Cardiac septum (tissue), 1 donor: ENCODE measurements around the gene DCUN1D3. TPM values are rescaled to one million over a fixed set of nuclear protein-coding genes. Genes with fewer than 3 reads are reported as not detected.

ENCODE experiments used
- DNase-seq: peaks from one replicate; pipeline ENCODE4 v3.0.0-alpha.2; 2020; ENCODE audit warnings: low spot score
- intact Hi-C: fragments of 100-400 bp; cut with DNase I; formaldehyde crosslinking; loops from one replicate; pipeline ENCODE4 v1.14.0; 2022
- total RNA-seq: library from RNA; stranded (reverse); fragmentation: NEBNext Ultra II Directional; extraction: Animal tissue kit (Norgen Biotek cat#: 25700); gene quantifications from one replicate; pipeline ENCODE4 v1.2.1, GENCODE V29; 2021
- donor health status: DM: no; HTN: no; CAD: no.

Gene DCUN1D3
- total RNA-seq, 1 donor from 2014 or later: 10.0 TPM

DNA sequence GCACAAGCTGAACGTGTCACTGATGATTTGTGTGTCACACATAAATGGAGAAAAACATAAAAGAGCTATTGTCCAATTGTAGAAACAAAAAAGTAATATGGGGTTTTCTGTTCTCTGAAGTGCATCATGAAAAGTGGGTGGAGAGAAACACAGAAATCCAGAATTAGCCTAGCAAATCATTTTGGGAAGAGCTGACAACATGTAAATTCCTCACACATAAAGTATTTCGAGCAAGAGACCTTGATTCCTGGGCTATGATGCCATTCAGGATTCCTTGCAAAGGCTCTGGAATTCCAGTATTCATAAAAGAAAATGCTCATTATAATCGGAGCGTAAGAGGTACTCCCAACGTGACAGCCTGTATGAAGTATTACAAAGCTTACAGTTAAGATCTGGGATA lies 1.1 kb downstream of the DCUN1D3 start:
- no peak for DNase-seq
- intact Hi-C loops: loop anchor here (10.0 kb wide), 1 partner anchor 154 kb away; the partner anchor contains the start of gene THUMPD1

DNA sequence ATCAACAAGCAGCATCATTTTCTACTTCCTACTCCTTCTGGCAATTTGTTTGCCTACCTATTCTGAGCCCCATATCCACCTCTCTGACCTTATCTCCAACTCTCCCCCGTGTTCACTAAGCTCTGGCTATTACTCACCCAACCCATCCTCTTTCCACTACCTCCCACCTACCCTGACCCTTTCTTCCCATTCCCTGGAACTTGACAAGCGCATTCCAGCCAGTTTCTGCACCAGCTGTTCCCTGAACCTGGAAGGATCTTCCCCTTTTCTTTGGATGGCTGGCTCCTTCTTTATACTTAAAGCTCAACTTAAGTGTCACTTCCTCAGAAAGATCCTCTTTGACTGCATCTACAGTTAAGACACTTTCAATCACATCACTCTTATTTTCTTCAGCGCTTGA lies 2.2 kb downstream of the DCUN1D3 start:
- DNase-seq: no peak
- intact Hi-C loops: loop anchor here (10.0 kb wide), 1 partner anchor 153 kb away; the partner anchor contains the start of gene THUMPD1

DNA sequence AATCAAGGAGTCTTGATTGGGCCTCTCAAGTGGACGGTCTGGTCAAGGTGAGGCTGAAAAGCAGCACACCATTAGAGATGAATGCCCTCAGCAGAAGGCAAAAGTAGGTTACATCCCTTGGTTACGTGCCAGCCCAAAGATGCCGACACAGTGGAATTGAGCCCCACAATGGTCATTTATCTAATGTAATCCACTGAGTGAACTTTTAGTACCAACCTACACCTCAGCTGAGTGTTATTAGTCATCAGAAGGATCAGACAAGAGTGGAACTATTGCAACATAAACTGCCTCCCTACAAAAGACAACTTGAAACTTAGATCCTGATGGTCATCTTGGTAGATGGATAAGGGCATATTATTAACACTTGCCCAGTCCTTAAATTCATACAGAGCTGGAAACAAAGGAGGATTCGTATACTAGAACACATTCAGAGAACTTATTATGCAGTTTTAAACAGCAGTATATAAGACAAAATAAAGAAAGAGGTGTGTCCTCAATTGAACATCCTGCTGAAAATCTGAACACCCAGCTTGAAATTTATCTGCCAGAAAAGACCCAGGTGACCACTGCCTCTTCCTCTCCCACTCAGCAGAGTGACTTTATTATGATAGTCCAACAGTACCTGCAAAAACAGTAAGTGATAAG lies 2.8 kb downstream of the DCUN1D3 start:
- intact Hi-C loops: loop anchor here (10.0 kb wide), 1 partner anchor 153 kb away; the partner anchor contains the start of gene THUMPD1
- no peak for DNase-seq

GRCh38 chr16:20894388-20894787 lies 5.8 kb downstream of the DCUN1D3 start:
- intact Hi-C loops: loop anchor here (10.0 kb wide), 1 partner anchor 150 kb away; the partner anchor contains the start of gene THUMPD1
- no peak for DNase-seq

- intact Hi-C loops: loop anchor here (10.0 kb wide), 1 partner anchor 145 kb away; the partner anchor contains the start of gene THUMPD1
- no peak for DNase-seq
These were observed 10.4 kb downstream of the DCUN1D3 start for GRCh38 chr16:20889625-20890275.

GRCh38 chr16:20887207-20887606 lies 13.0 kb downstream of the DCUN1D3 start:
- intact Hi-C loops: no loop called here
- DNase-seq: no peak

GRCh38 chr16:20886320-20886719 lies 13.8 kb downstream of the DCUN1D3 start:
- DNase-seq: no peak
- intact Hi-C loops: no loop called here

GRCh38 chr16:20884240-20884556 lies 16.0 kb downstream of the DCUN1D3 start:
- DNase-seq: no peak
- intact Hi-C loops: no loop called here

GRCh38 chr16:20883554-20884239 lies 16.5 kb downstream of the DCUN1D3 start:
- intact Hi-C loops: no loop called here
- DNase-seq: no peak

DNA sequence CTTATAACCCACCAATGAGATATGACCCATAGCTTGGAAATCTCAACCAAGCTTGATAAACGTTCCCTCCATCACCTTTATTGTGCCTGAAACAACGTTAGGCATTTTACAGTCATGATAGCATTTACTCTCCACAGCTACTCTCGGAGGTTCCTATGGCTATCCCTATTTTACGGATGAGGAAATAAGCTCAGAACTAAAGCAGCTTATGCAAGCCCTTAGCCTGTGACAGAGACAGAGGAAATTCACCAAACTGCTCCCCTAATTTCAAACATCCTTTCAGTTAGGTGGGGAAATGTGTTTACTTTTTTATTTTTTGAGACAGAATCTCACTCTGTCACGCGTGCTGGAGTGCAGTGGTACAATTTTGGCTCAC lies 18.7 kb downstream of the DCUN1D3 start:
- intact Hi-C loops: no loop called here
- no peak for DNase-seq

DNA sequence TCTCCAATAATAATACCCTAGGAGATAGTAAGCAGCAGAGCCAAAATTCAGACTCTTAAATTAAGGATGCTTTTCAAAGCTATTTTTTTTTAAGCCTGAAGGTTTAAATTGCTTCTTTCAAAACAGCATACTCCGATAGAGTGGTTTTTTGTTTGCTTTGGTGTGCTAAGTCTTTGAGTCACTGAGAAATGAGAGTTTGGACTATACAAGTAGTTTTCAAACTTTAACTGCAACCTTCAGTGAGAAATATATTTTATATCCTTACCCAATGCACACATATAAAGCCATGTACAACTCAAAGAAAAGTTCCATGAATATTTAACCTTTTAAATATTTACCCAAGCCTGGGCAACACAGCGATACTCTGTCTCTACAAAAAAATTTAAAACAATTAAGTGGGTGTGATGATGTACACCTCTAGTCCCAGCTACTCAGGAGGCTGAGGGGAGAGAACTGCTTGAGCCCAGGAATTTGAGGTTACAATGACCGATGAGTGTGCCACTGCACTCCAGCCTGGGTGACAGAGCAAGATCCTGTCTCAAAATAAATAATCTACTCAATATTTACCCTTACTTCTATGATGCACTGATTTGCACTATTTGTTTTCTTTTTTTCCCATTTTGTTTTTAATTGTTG lies 19.2 kb downstream of the DCUN1D3 start:
- intact Hi-C loops: no loop called here
- DNase-seq: no peak

GRCh38 chr16:20879175-20880040 lies 20.8 kb downstream of the DCUN1D3 start:
- DNase-seq: no peak
- intact Hi-C loops: no loop called here

DNA sequence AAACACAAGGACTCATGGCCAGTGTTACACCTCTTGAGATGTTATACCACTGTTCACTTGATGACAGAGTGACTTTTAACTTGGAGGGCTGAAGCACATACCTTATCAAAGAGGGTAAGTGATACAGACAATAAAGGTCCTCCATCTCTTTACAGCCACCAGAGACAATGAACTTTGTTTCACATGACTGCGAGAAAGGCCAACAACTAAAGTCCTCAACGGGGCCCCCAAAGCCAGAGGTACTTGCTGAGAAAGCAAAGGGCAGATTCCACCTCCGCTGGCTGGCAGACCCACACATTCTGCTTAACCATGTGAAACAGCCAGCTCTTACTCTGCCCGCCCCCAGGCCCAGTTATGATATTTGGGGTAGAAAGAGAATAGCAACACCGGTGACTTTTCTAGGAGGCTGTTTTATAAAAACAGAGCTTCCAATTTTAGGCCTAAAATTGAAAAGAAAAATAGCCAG lies 21.4 kb downstream of the DCUN1D3 start:
- intact Hi-C loops: no loop called here

DNA sequence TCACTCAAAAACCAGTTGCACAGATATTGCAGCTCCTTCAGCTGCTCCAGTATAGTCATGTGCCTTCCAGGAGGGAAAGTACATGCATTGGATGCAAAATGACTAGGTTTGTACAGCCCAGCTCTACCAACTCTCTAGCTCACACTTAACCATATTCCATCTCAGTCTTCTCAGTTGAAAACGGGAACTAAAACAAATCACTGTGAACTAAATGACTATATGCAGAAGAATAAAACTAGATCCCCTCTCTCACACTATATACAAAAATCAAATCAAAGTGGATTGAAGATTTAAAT lies 24.9 kb downstream of the DCUN1D3 start:
- intact Hi-C loops: no loop called here
- DNase-seq: no peak

More for the DNA sequence above, 21.4 kb downstream of the DCUN1D3 start:
- DNase-seq: peak; percentile 43

GRCh38 chr16:20874088-20874581 lies 26.0 kb downstream of the DCUN1D3 start:
- DNase-seq: no peak
- intact Hi-C loops: no loop called here

- intact Hi-C loops: no loop called here
- DNase-seq: no peak
These were observed 26.8 kb downstream of the DCUN1D3 start for GRCh38 chr16:20873331-20873730.

GRCh38 chr16:20871941-20872815 lies 28.0 kb downstream of the DCUN1D3 start:
- intact Hi-C loops: no loop called here

GRCh38 chr16:20871258-20871657 lies 28.9 kb downstream of the DCUN1D3 start:
- no peak for DNase-seq
- intact Hi-C loops: no loop called here

More at GRCh38 chr16:20871941-20872815, 28.0 kb downstream of the DCUN1D3 start:
- no peak for DNase-seq
